Nephron (organoid): Measurements from ENCODE around the gene P2RY8.
"Not testable (repeated sequence)": the region's sequence is repeated elsewhere in the genome, so short reads cannot be mapped to it uniquely, and the experiment has no call there.

Source experiments
- H3K27ac Mint-ChIP-seq, 3 experiments: 2 replicates each; pipeline ENCODE4 v1.8.0; 2020; ENCODE audit warnings: mixed read lengths in 3 of 3, mild to moderate bottlenecking in 2 of 3, moderate library complexity in 1 of 3
- H3K27me3 Mint-ChIP-seq: 2 replicates; pipeline ENCODE4 v1.8.0; 2021; ENCODE audit warnings: low read depth, mild to moderate bottlenecking, moderate library complexity, mixed read lengths
- H3K36me3 Mint-ChIP-seq: 2 replicates; pipeline ENCODE4 v1.8.0; 2020; ENCODE audit warnings: low read depth, mixed read lengths
- H3K4me1 Mint-ChIP-seq: 2 replicates; pipeline ENCODE4 v1.8.0; 2020; ENCODE audit warnings: mixed read lengths
- H3K4me3 Mint-ChIP-seq, 3 experiments: 2 replicates each; pipeline ENCODE4 v1.8.0; 2020; ENCODE audit warnings: mild to moderate bottlenecking in 3 of 3, mixed read lengths in 3 of 3, moderate library complexity in 2 of 3
- H3K9me3 Mint-ChIP-seq: 2 replicates; pipeline ENCODE4 v1.8.0; 2020; ENCODE audit warnings: mixed read lengths
- CTCF ChIP-seq, 3 experiments: fragments of 200-600 bp; sonication (generic); IDR thresholded peaks; one replicate each; pipeline ENCODE4 v1.5.0; 2021; ENCODE audit warnings: antibody characterized with exemption in 3 of 3; ENCODE audit not compliant: unreplicated experiment in 3 of 3

P2RY8 gene

GRCh38 chrX:1577845-1578244 is 40.9 kb upstream of the P2RY8 start:
- Mint-ChIP-seq H3K27me3 (no peaks in the 10 kb centered on the region), H3K4me1 (no peaks in the 10 kb centered on the region), H3K4me3 (no peak overlapping the region), H3K9me3 (no peaks in the 10 kb centered on the region), H3K27ac (no peak overlapping the region), H3K36me3 (no peaks in the 10 kb centered on the region)
- no peak for TF ChIP-seq CTCF (IDR thresholded peaks at IDR 0.05; ENCODE audit: unreplicated experiment in 3 of 3)

- Mint-ChIP-seq H3K27ac (no peak overlapping the region), H3K9me3 (no peaks in the 10 kb centered on the region), H3K27me3 (no peaks in the 10 kb centered on the region), H3K4me3 (no peak overlapping the region), H3K4me1 (no peaks in the 10 kb centered on the region), H3K36me3 (no peaks in the 10 kb centered on the region)
- no peak for TF ChIP-seq CTCF (IDR thresholded peaks at IDR 0.05; ENCODE audit: unreplicated experiment in 3 of 3)
These were observed 39.4 kb upstream of the P2RY8 start for GRCh38 chrX:1576201-1576992.

GRCh38 chrX:1574181-1574580 is 37.2 kb upstream of the P2RY8 start:
- H3K4me3 Mint-ChIP-seq, result not testable (repeated sequence)

DNA sequence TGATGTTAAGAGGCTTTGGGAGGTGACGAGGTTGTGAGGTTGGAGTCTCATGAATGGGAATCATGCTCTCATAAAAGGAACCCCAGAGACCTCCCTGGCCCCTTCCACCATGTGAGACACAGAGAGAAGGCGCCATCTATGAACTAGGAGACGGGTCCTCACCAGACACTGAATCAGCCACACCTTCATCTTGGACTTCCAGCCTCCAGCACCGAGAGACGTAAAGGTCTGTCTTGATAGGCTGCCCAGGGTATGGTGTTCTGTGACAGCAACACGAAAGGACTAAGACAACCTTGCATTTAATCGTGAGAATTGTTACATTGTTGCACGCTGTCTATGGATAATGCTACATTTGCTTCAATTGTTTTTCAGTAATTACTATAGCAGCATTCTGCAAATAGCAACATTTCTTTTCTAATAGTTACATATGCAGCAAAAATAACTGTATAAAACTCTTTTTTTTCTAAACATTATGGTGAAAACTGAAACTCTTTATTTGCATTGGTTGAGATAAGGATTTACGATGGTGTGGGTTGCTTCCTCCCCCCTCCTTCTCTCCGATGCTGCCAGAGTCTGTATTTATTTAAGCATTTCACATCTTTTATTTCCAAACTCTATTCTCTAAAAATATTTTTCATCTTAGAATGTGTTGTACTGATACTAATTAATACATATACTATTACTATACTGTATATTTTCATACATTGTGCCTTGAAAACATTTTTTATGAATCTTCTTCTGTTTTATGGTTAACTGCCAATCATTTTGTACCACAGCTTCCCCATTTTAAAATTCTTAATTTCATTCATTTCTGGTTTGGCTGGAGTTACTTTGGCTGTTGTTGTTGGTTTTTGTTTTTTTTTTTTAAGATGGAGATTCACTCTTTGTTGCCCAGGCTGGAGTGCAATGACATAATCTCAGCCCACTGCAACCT is 28.0 kb upstream of the P2RY8 start:
- Mint-ChIP-seq H3K4me1 (no peaks in the 10 kb centered on the region), H3K9me3 (no peaks in the 10 kb centered on the region), H3K27ac (no peak overlapping the region), H3K36me3 (no peaks in the 10 kb centered on the region), H3K27me3 (peaks cover 13% of the 10 kb centered on the region), H3K4me3 (no peak overlapping the region)
- no peak for TF ChIP-seq CTCF (IDR thresholded peaks at IDR 0.05; ENCODE audit: unreplicated experiment in 3 of 3)

More at GRCh38 chrX:1574181-1574580, 37.2 kb upstream of the P2RY8 start:
- H3K4me1 Mint-ChIP-seq, H3K27ac Mint-ChIP-seq, H3K9me3 Mint-ChIP-seq, H3K27me3 Mint-ChIP-seq, H3K36me3 Mint-ChIP-seq: not testable (repeated sequence)

DNA sequence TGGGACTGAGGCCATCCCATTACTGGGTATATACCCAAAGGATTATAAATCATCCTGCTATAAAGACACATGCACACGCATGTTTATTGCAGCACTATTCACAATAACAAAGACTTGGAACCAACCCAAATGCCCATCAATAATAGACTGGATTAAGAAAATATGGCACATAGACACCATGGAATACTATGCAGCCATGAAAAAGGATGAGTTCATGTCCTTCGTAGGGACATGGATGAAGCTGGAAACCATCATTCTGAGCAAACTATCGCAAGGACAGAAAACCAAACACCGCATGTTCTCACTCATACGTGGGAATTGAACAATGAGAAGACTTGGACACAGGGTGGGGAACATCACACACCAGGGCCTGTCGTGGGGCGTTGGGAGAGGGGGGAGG is 27.1 kb upstream of the P2RY8 start:
- H3K4me3 Mint-ChIP-seq, H3K4me1 Mint-ChIP-seq, H3K27me3 Mint-ChIP-seq, H3K36me3 Mint-ChIP-seq, H3K27ac Mint-ChIP-seq, H3K9me3 Mint-ChIP-seq: not testable (repeated sequence)

DNA sequence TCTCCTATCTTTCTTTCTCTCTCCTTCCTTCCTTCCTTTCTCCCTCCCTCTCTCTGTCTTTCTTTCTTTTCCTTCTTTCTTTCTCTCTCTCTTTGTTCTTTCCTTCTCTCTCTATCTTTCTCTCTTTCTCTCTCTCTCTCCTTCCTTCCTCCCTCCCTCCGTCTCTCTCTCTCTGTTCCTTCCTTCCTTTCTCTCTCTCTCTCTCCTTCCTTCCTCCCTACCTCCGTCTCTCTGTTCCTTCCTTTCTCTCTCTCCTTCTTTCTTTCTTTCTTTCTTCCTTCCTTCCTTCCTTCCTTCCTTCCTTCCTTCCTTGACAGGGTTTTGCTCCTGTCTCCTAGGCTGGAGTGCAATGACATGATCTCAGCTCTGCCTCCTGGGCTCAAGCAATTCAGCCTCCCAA is 24.2 kb upstream of the P2RY8 start:
- H3K27me3 Mint-ChIP-seq, result peaks cover 8% of the 10 kb centered on the region
- H3K9me3 Mint-ChIP-seq, result peaks cover 6% of the 10 kb centered on the region
- H3K36me3 Mint-ChIP-seq, result no peaks in the 10 kb centered on the region
- TF ChIP-seq CTCF (IDR thresholded peaks at IDR 0.05; ENCODE audit: unreplicated experiment in 3 of 3), result no peak
- H3K4me3 Mint-ChIP-seq, result no peak overlapping the region
- H3K27ac Mint-ChIP-seq, result no peak overlapping the region
- H3K4me1 Mint-ChIP-seq, result no peaks in the 10 kb centered on the region
